IMR-90 (cell line): ENCODE data around the gene CNTN5. TPM values are rescaled to one million over a fixed set of nuclear protein-coding genes. Genes with fewer than 3 reads are reported as not detected.

Source experiments
- ATAC-seq: fragments of 200-7000 bp; cut with Tn5 transposase; 2 replicates; pipeline ENCODE4 v1.9.1; 2020; ENCODE audit warnings: low read depth, mild to moderate bottlenecking, moderate library complexity
- BruUV-seq: library from RNA; stranded (reverse); fragments of 400-500 nt; replicated peaks from 2 replicates; lab custom pipeline; 2021; lab: Mats Ljungman, UMichigan
- CTCF ChIA-PET: fragments of 300-600 bp; formaldehyde crosslinking; extraction: SDS; loops from one replicate; lab custom pipeline; 2021; ENCODE audit warnings: antibody characterized with exemption; lab: Yijun Ruan, JAX
- POLR2A ChIA-PET: fragments of 300-600 bp; sonication (Branson Sonifier 250); formaldehyde crosslinking; loops from one replicate; lab custom pipeline; 2022; ENCODE audit warnings: antibody characterized with exemption; ENCODE audit not compliant: unreplicated experiment; lab: Charles Lee
- DNase-seq: peaks from one replicate; pipeline ENCODE4 v3.0.0; 2013
- H2AFZ ChIP-seq: replicated peaks from 2 replicates; pipeline ENCODE3; 2013; ENCODE audit warnings: low read length, mild to moderate bottlenecking; ENCODE audit not compliant: poor library complexity
- H2AK5ac ChIP-seq: 2 replicates; pipeline ENCODE4 v1.6.1; 2013; ENCODE audit warnings: low read depth, low read length, inconsistent platforms
- H2AK9ac ChIP-seq: replicated peaks from 2 replicates; pipeline ENCODE3; 2013; ENCODE audit warnings: mild to moderate bottlenecking, low read depth, low read length, moderate library complexity; ENCODE audit not compliant: poor library complexity
- H2BK120ac ChIP-seq: 2 replicates; pipeline ENCODE4 v1.6.1; 2013; ENCODE audit warnings: low read depth, low read length, inconsistent platforms
- H2BK15ac ChIP-seq: 3 replicates; pipeline ENCODE4 v1.6.1; 2013; ENCODE audit warnings: low read depth, low read length, inconsistent platforms
- H2BK20ac ChIP-seq: 2 replicates; pipeline ENCODE4 v1.6.1; 2013; ENCODE audit warnings: low read depth, mild to moderate bottlenecking, inconsistent platforms, low read length, moderate library complexity
- H2BK5ac ChIP-seq: 2 replicates; pipeline ENCODE4 v1.6.1; 2013; ENCODE audit warnings: mild to moderate bottlenecking, low read depth, low read length, inconsistent platforms; ENCODE audit not compliant: poor library complexity, severe bottlenecking
- H3K14ac ChIP-seq: replicated peaks from 2 replicates; pipeline ENCODE4 v1.6.1; 2013; ENCODE audit warnings: low read depth, low read length, inconsistent platforms
- H3K18ac ChIP-seq: 2 replicates; pipeline ENCODE4 v1.6.1; 2013; ENCODE audit warnings: low read depth, low read length, control low read depth
- H3K23ac ChIP-seq: 2 replicates; pipeline ENCODE4 v1.6.1; 2013; ENCODE audit warnings: low read depth, low read length, inconsistent platforms
- H3K27ac ChIP-seq: 2 replicates; pipeline ENCODE4 v1.5.1; 2013; ENCODE audit warnings: mild to moderate bottlenecking, control low read depth, low read length; ENCODE audit not compliant: insufficient read depth
- H3K27me3 ChIP-seq: 2 replicates; pipeline ENCODE4 v1.6.1; 2013; ENCODE audit warnings: low read length; ENCODE audit not compliant: control insufficient read depth, insufficient read depth
- H3K36me3 ChIP-seq: 2 replicates; pipeline ENCODE4 v1.6.1; 2013; ENCODE audit warnings: low read length, mixed read lengths; ENCODE audit not compliant: control insufficient read depth, insufficient read depth
- H3K4ac ChIP-seq: 2 replicates; pipeline ENCODE4 v1.6.1; 2013; ENCODE audit warnings: low read depth, low read length, inconsistent platforms
- H3K4me1 ChIP-seq: 2 replicates; pipeline ENCODE4 v1.6.1; 2013; ENCODE audit warnings: low read length, mixed read lengths; ENCODE audit not compliant: control insufficient read depth, insufficient read depth
- H3K4me2 ChIP-seq: 2 replicates; pipeline ENCODE4 v1.6.1; 2013; ENCODE audit warnings: low read depth, mild to moderate bottlenecking, control low read depth, low read length, moderate library complexity
- H3K4me3 ChIP-seq: 2 replicates; pipeline ENCODE4 v1.5.1; 2013; ENCODE audit warnings: low read depth, mild to moderate bottlenecking, control low read depth, low read length, moderate library complexity; ENCODE audit not compliant: insufficient read depth
- H3K56ac ChIP-seq: 2 replicates; pipeline ENCODE4 v1.6.1; 2013; ENCODE audit warnings: low read length, inconsistent platforms; ENCODE audit not compliant: insufficient read depth; ENCODE audit errors: extremely low read depth
- H3K79me1 ChIP-seq, 2 experiments: 2 replicates each; pipeline ENCODE4 v1.6.1; 2013; ENCODE audit warnings: low read length in 2 of 2, inconsistent platforms in 1 of 2, low read depth in 1 of 2
- H3K9ac ChIP-seq: 2 replicates; pipeline ENCODE4 v1.6.1; 2013; ENCODE audit warnings: low read depth, low read length, control low read depth
- H3K9me1 ChIP-seq: 2 replicates; pipeline ENCODE4 v1.6.1; 2013; ENCODE audit warnings: low read length, inconsistent platforms; ENCODE audit not compliant: insufficient read depth
- H3K9me3 ChIP-seq: 2 replicates; pipeline ENCODE4 v1.6.1; 2013; ENCODE audit warnings: low read length; ENCODE audit not compliant: control insufficient read depth, insufficient read depth
- H4K20me1 ChIP-seq: 2 replicates; pipeline ENCODE4 v1.6.1; 2013; ENCODE audit warnings: low read length, inconsistent platforms; ENCODE audit not compliant: insufficient read depth
- H4K5ac ChIP-seq: 2 replicates; pipeline ENCODE4 v1.6.1; 2013; ENCODE audit warnings: mild to moderate bottlenecking, low read depth, low read length, control low read depth
- H4K8ac ChIP-seq, 2 experiments: 2 replicates each; pipeline ENCODE4 v1.6.1; 2013; ENCODE audit warnings: low read depth in 2 of 2, low read length in 2 of 2, control low read depth in 1 of 2, inconsistent platforms in 1 of 2
- H4K91ac ChIP-seq: 2 replicates; pipeline ENCODE4 v1.6.1; 2013; ENCODE audit warnings: low read depth, low read length, inconsistent platforms; ENCODE audit not compliant: insufficient read depth
- BHLHE40 ChIP-seq: fragments of 150-350 bp; IDR thresholded peaks from 2 replicates; pipeline ENCODE4 v1.6.1; 2016; ENCODE audit warnings: mild to moderate bottlenecking, low read depth, low read length
- CTCF ChIP-seq: conservative IDR thresholded peaks from 2 replicates; pipeline ENCODE4 v1.5.1; 2012; ENCODE audit warnings: mild to moderate bottlenecking, low read depth, low read length, improper control_type of control experiment
- ELK1 ChIP-seq: fragments of 150-350 bp; IDR thresholded peaks from 2 replicates; pipeline ENCODE4 v1.6.1; 2016; ENCODE audit warnings: low read depth, mild to moderate bottlenecking, low read length, moderate library complexity, borderline replicate concordance
- MXI1 ChIP-seq: IDR thresholded peaks from 2 replicates; pipeline ENCODE4 v1.6.1; 2012; ENCODE audit warnings: low read depth, mild to moderate bottlenecking, low read length, moderate library complexity, borderline replicate concordance
- RFX5 ChIP-seq: IDR thresholded peaks from 2 replicates; pipeline ENCODE4 v1.8.0; 2012; ENCODE audit warnings: low read depth, mild to moderate bottlenecking, low read length, moderate library complexity
- SMC3 ChIP-seq: fragments of 150-350 bp; IDR thresholded peaks from 2 replicates; pipeline ENCODE4 v1.6.1; 2016; ENCODE audit warnings: low read depth, mild to moderate bottlenecking, antibody characterized with exemption, low read length, moderate library complexity
- WGBS, 2 experiments: methylation state at CpG; one replicate each; pipeline versions ENCODE4 v1.1.5 to v1.1.7; 2013; ENCODE audit warnings: missing lambda C conversion rate in 2 of 2; ENCODE audit not compliant: insufficient read length in 1 of 2; ENCODE audit errors: extremely low coverage in 2 of 2; 5-methylcytosine and 5-hydroxymethylcytosine counted together
- dilution Hi-C: fragments of 300-500 bp; cut with HindIII; formaldehyde crosslinking; loops from one replicate; pipeline ENCODE4 v1.14.3; 2018; ENCODE audit warnings: low sequenced_read_pairs; ENCODE audit not compliant: unreplicated experiment
- in situ Hi-C: fragments of 300-500 bp; cut with MboI; formaldehyde crosslinking; loops from 3 replicates; pipeline ENCODE4 v1.14.3; 2019; ENCODE audit warnings: low sequenced_read_pairs, inconsistent platforms, mixed read lengths
- intact Hi-C: fragments of 100-400 bp; cut with micrococcal nuclease; formaldehyde crosslinking; loops from 2 replicates; pipeline ENCODE4 v1.10.0; 2022
- polyA plus RNA-seq, 3 experiments: library from polyadenylated mRNA; depleted of rRNA; stranded (reverse); fragments of >200 nt; gene quantifications; 2 replicates each; pipeline ENCODE4 v1.2.3, GENCODE V29; 2012; ENCODE audit warnings: low replicate concordance in 1 of 3
- total RNA-seq: library from RNA; depleted of rRNA; stranded (reverse); fragments of >200 nt; gene quantifications from 2 replicates; pipeline ENCODE4 v1.2.3, GENCODE V29; 2012

CNTN5 gene
- total and polyA plus RNA-seq, 2 of the 4 experiments (the other 2 are of a cell fraction) = not detected

DNA sequence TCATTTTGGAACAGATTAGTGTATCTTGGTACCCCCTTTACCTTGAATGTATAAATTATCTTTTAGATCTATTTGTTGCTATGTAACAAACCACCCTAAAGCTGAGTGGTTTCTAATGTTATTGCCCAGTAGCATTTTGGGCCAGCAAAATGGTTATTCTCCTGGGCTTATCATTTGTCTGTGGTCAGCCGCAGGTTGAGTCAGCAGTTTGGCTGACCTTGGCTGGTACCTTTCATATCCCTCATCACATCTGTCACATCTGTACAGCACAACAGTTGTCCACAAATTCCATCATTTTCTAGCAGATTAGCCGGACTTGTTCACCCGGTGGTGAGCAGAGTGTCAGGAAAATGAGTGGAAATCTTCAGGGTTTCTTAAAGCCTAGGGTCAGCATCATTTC, 1077.8 kb downstream of the CNTN5 start:
- Histone ChIP-seq H3K4ac (no peak overlapping the region), H2BK15ac (no peak overlapping the region), H2BK20ac (no peak overlapping the region), H4K5ac (no peak overlapping the region), H2BK5ac (no peak overlapping the region), H4K20me1 (no peaks in the 10 kb centered on the region), H4K91ac (no peak overlapping the region), H3K36me3 (no peaks in the 10 kb centered on the region), H3K4me2 (no peak overlapping the region), H4K8ac (no peak overlapping the region), H3K9me1 (no peaks in the 10 kb centered on the region), H3K27me3 (no peaks in the 10 kb centered on the region), H3K23ac (no peak overlapping the region), H3K56ac (no peak overlapping the region), H3K4me3 (no peak overlapping the region), H2AFZ (no peak overlapping the region), H3K27ac (no peak overlapping the region), H3K4me1 (no peaks in the 10 kb centered on the region), H2BK120ac (no peak overlapping the region), H3K14ac (no peak overlapping the region), H3K9me3 (0 out of 2 replicates have a peak, but pooled peaks cover 2% of the 10 kb centered on the region), H3K9ac (no peak overlapping the region), H2AK9ac (no peak overlapping the region), H3K18ac (no peak overlapping the region), H2AK5ac (no peak overlapping the region), H3K79me1 (no peaks in the 10 kb centered on the region)
- TF ChIP-seq ELK1 = no peak
- TF ChIP-seq BHLHE40 = no peak
- no peak for TF ChIP-seq RFX5
- TF ChIP-seq MXI1 = no peak
- TF ChIP-seq CTCF = no peak
- TF ChIP-seq SMC3 = no peak
- ChIA-PET CTCF (no interaction called here), POLR2A (no interaction called here)
- no peak for ATAC-seq
- in situ Hi-C loops = no loop called here
- intact Hi-C loops = no loop called here
- no TSS peak for BruUV-seq
- no CpG with 5 or more reads among the region's 3 CpGs for WGBS, 2 experiments
- dilution Hi-C loops = no loop called here
- DNase-seq = no peak
